K562 (cell line): Measurements from ENCODE around the gene MOB4. TPM values are rescaled to one million over a fixed set of nuclear protein-coding genes. Genes with fewer than 3 reads are reported as not detected.
A peak's percentile ranks its signal among the peaks of the same experiment; 100 is the strongest.

Source experiments
- ADNP ChIP-seq: fragments of 200-800 bp; sonication (Bioruptor generic); IDR thresholded peaks from 2 replicates; pipeline ENCODE4 v1.6.1; 2016; ENCODE audit warnings: missing genetic modification characterization, missing compliant biosample characterization
- ELF4 ChIP-seq: fragments of 450-650 bp; formaldehyde crosslinking; IDR thresholded peaks from 2 replicates; pipeline ENCODE4 v1.4.0; 2022; ENCODE audit warnings: missing genetic modification characterization
- EZH2 ChIP-seq: IDR thresholded peaks from 2 replicates; pipeline ENCODE4 v1.6.1; 2012; ENCODE audit warnings: low read depth, mild to moderate bottlenecking, inconsistent platforms, low read length, borderline replicate concordance
- FOXJ3 ChIP-seq: sonication (generic); formaldehyde crosslinking; IDR thresholded peaks from 2 replicates; pipeline ENCODE4 v1.4.0; 2020; ENCODE audit warnings: mild to moderate bottlenecking, missing genetic modification reagents
- FOXK2 ChIP-seq, 2 experiments: fragments of 450-650 bp; IDR thresholded peaks in 1 of 2; conservative IDR thresholded peaks in 1 of 2; 2 replicates each; pipeline ENCODE4 v1.6.1; 2016; ENCODE audit warnings: low read depth in 2 of 2, mild to moderate bottlenecking in 1 of 2
- FUS ChIP-seq: fragments of 200-400 bp; formaldehyde crosslinking; optimal IDR thresholded peaks from 2 replicates; pipeline ENCODE3; 2017; ENCODE audit warnings: low read depth, low read length
- HCFC1 ChIP-seq: IDR thresholded peaks from 2 replicates; pipeline ENCODE4 v1.6.1; 2012; ENCODE audit warnings: low read depth, low read length, improper control_type of control experiment
- HDAC2 ChIP-seq: fragments of 450-650 bp; IDR thresholded peaks from 2 replicates; pipeline ENCODE4 v1.6.1; 2016; ENCODE audit warnings: mild to moderate bottlenecking
- HMG20B ChIP-seq: fragments of 250-450 bp; sonication (Bioruptor Pico); IDR thresholded peaks from 2 replicates; pipeline ENCODE4 v1.5.0; 2021; ENCODE audit warnings: mild to moderate bottlenecking
- KDM2B ChIP-seq: fragments of 250-450 bp; sonication (Bioruptor Pico); IDR thresholded peaks from 2 replicates; pipeline ENCODE4 v1.8.0; 2021; ENCODE audit warnings: mild to moderate bottlenecking, moderate library complexity
- KLF13 ChIP-seq: fragments of 450-650 bp; IDR thresholded peaks from 2 replicates; pipeline ENCODE4 v1.6.1; 2016; ENCODE audit warnings: missing genetic modification characterization, low read depth, mild to moderate bottlenecking, missing compliant biosample characterization, moderate library complexity, borderline replicate concordance
- MNT ChIP-seq, 2 experiments: fragments of 450-650 bp; conservative IDR thresholded peaks; 2 replicates each; pipeline ENCODE4 v1.6.1; 2017; ENCODE audit warnings: mild to moderate bottlenecking in 2 of 2, moderate library complexity in 2 of 2
- NFYB ChIP-seq: IDR thresholded peaks from 2 replicates; pipeline ENCODE4 v1.6.1; 2011; ENCODE audit warnings: mild to moderate bottlenecking, moderate library complexity; ENCODE audit not compliant: insufficient read length; ENCODE audit errors: extremely low read depth
- PURB ChIP-seq: sonication (generic); formaldehyde crosslinking; IDR thresholded peaks from 2 replicates; pipeline ENCODE4 v1.9.0; 2021; ENCODE audit warnings: low read depth, mild to moderate bottlenecking, missing genetic modification reagents
- RB1 ChIP-seq: fragments of 450-650 bp; IDR thresholded peaks from 2 replicates; pipeline ENCODE4 v1.6.1; 2017; ENCODE audit warnings: low read depth, mild to moderate bottlenecking
- RBM14 ChIP-seq: fragments of 200-400 bp; formaldehyde crosslinking; IDR thresholded peaks from 2 replicates; pipeline ENCODE4 v1.6.1; 2018; ENCODE audit warnings: low read depth, mild to moderate bottlenecking, low read length, moderate library complexity, borderline replicate concordance; ENCODE audit not compliant: insufficient read depth
- RBM22 ChIP-seq: fragments of 200-400 bp; formaldehyde crosslinking; IDR thresholded peaks from 2 replicates; pipeline ENCODE4 v1.6.1; 2018; ENCODE audit warnings: low read length, low read depth; ENCODE audit not compliant: poor library complexity, severe bottlenecking
- RHOXF2B ChIP-seq: fragments of 250-450 bp; sonication (Bioruptor Pico); conservative IDR thresholded peaks from 2 replicates; pipeline ENCODE4 v1.5.1; 2021
- SIN3B ChIP-seq: fragments of 450-650 bp; IDR thresholded peaks from 2 replicates; pipeline ENCODE4 v1.6.1; 2017; ENCODE audit warnings: low read depth, mild to moderate bottlenecking, moderate library complexity
- SMAD4 ChIP-seq: fragments of 250-450 bp; sonication (Bioruptor Pico); conservative IDR thresholded peaks from 2 replicates; pipeline ENCODE4 v1.8.0; 2021; ENCODE audit warnings: inconsistent platforms, mild to moderate bottlenecking, moderate library complexity
- SREBF1 ChIP-seq: fragments of 150-350 bp; IDR thresholded peaks from 2 replicates; pipeline ENCODE4 v1.6.1; 2014; ENCODE audit warnings: antibody characterized with exemption, low read depth, low read length, borderline replicate concordance
- SRF ChIP-seq, 2 experiments: fragments of 250-450, 450-650 bp in 1 of 2; sonication (Bioruptor Pico) in 1 of 2; sonication (generic) in 1 of 2; formaldehyde crosslinking; IDR thresholded peaks; 2 replicates each; pipeline versions ENCODE4 v1.5.0 to v1.5.1; 2020 to 2022; ENCODE audit warnings: mild to moderate bottlenecking in 1 of 2, missing genetic modification reagents in 1 of 2
- TAF1 ChIP-seq: IDR thresholded peaks from 2 replicates; pipeline ENCODE4 v1.6.1; 2011; ENCODE audit warnings: mild to moderate bottlenecking, low read length, moderate library complexity; ENCODE audit not compliant: insufficient read depth, control insufficient read depth, severe bottlenecking; ENCODE audit errors: extremely low read depth
- TAF15 ChIP-seq: fragments of 200-400 bp; formaldehyde crosslinking; IDR thresholded peaks from 2 replicates; pipeline ENCODE4 v1.6.1; 2017; ENCODE audit warnings: mild to moderate bottlenecking, low read depth, low read length, moderate library complexity
- TCF3 ChIP-seq: sonication (generic); formaldehyde crosslinking; IDR thresholded peaks from 2 replicates; pipeline ENCODE4 v1.4.0; 2020; ENCODE audit warnings: mild to moderate bottlenecking, missing genetic modification reagents
- ZNF124 ChIP-seq: sonication (generic); formaldehyde crosslinking; IDR thresholded peaks from 2 replicates; pipeline ENCODE4 v1.8.1; 2022; ENCODE audit warnings: missing genetic modification reagents
- ZNF232 ChIP-seq: sonication (generic); formaldehyde crosslinking; IDR thresholded peaks from 2 replicates; pipeline ENCODE4 v1.8.0; 2022; ENCODE audit warnings: mild to moderate bottlenecking, missing genetic modification reagents
- ZNF316 ChIP-seq: fragments of 450-650 bp; IDR thresholded peaks from 2 replicates; pipeline ENCODE4 v1.6.1; 2016
- ZNF511 ChIP-seq: sonication (generic); formaldehyde crosslinking; IDR thresholded peaks from 2 replicates; pipeline ENCODE4 v1.8.0; 2022; ENCODE audit warnings: mild to moderate bottlenecking, missing genetic modification reagents
- polyA plus RNA-seq, 8 experiments: library from polyadenylated mRNA; depleted of rRNA in 4 of 8; stranded (reverse) in 5 of 8; unstranded in 3 of 8; fragments of >200 nt; fragmentation: Nextera tagmentation in 2 of 8; fragmentation: Illumina TruSeq in 1 of 8; extraction: Ambion mirVana in 2 of 8; extraction: Trizol in 1 of 8; gene quantifications; 2 replicates each; pipeline versions ENCODE4 v1.2.1 to v1.2.3, GENCODE V29; 2011 to 2014; ENCODE audit warnings: inconsistent platforms in 1 of 8, missing spikeins in 1 of 8
- total RNA-seq, 7 experiments: library from RNA; depleted of rRNA in 6 of 7; stranded (reverse); fragments of >200 nt in 6 of 7; fragmentation: Illumina TruSeq in 2 of 7; extraction: Trizol in 2 of 7; gene quantifications; 2 replicates each; pipeline versions ENCODE4 v1.2.1 to v1.2.3, GENCODE V29; 2011 to 2021; ENCODE audit warnings: low replicate concordance in 1 of 7

Gene MOB4
- total and polyA plus RNA-seq, 9 of the 15 experiments (the other 6 are each of a cell fraction or from before 2014, with no cell fraction given), result 13.5 to 30.8 (median 22.2) TPM

- TF ChIP-seq PURB (CRISPR knock-in tag) (no peak), RHOXF2B (CRISPR knock-in tag) (no peak), RBM22 (peak; percentile 71), RB1 (peak; percentile 64), SMAD4 (CRISPR knock-in tag) (peak; percentile 90), RBM14 (0 out of 2 replicates have a peak, but pooled peaks have one; percentile 37), FOXJ3 (no peak), HDAC2 (0 out of 2 replicates have a peak, but pooled peaks have one; percentile 43), FUS (no peak), ELF4 (CRISPR knock-in tag) (0 out of 2 replicates have a peak, but pooled peaks have one; percentile 40), ZNF316 (no peak), ZNF124 (CRISPR knock-in tag) (no peak), HMG20B (CRISPR knock-in tag) (no peak), SRF (CRISPR knock-in tag; IDR thresholded peaks at IDR 0.05) (0 out of 4 replicates have a peak, but pooled peaks of 1 of the 2 experiments have one; percentile 20), ZNF232 (CRISPR knock-in tag) (no peak), NFYB (no peak), ZNF511 (CRISPR knock-in tag) (peak; percentile 68; the same call in 1 of the 2 replicates), KDM2B (no peak), TAF15 (no peak), ADNP (tag) (no peak), TAF1 (peak; percentile 80), KLF13 (tag) (peak; percentile 89; the same call in 1 of the 2 replicates), SIN3B (peak; percentile 62; the same call in 1 of the 2 replicates), MNT (conservative IDR thresholded peaks at IDR 0.05) (peak; percentile 79 to 83), TCF3 (0 out of 2 replicates have a peak, but pooled peaks have one; percentile 4), EZH2 (no peak), HCFC1 (peak; percentile 69), SREBF1 (no peak), FOXK2 (conservative IDR thresholded peaks at IDR 0.05 in 1 of 2, IDR thresholded peaks at IDR 0.05 in 1 of 2; ENCODE audit: low read depth in 2 of 2) (peak in 1 of 2 experiments; percentile 45; a peak in 1 of 4 replicates)
Measured at GRCh38 chr2:197515739-197516392, at the start of gene MOB4 (continued).
